B cell (primary cell): Measurements from ENCODE around the gene XG. TPM values are rescaled to one million over a fixed set of nuclear protein-coding genes. Genes with fewer than 3 reads are reported as not detected.

Experiments used
- ATAC-seq: fragments of 200-7000 bp; cut with Tn5 transposase; one replicate; pipeline ENCODE4 v1.10.0; 2021; ENCODE audit warnings: low read depth, mild to moderate bottlenecking, moderate number of reproducible peaks, moderate library complexity
- CTCF ChIA-PET: fragments of 350-600 bp; sonication (Branson Sonifier 250); formaldehyde crosslinking; loops from one replicate; lab custom pipeline; 2021; ENCODE audit warnings: antibody characterized with exemption, inconsistent platforms; lab: Charles Lee
- POLR2A ChIA-PET: fragments of 350-600 bp; sonication (Branson Sonifier 250); formaldehyde crosslinking; loops from one replicate; lab custom pipeline; 2021; ENCODE audit warnings: antibody characterized with exemption; lab: Charles Lee
- DNase-seq: peaks from one replicate; pipeline ENCODE4 v3.0.0; 2013
- H2AFZ ChIP-seq: 2 replicates; pipeline ENCODE4 v1.6.1; 2012; ENCODE audit warnings: mild to moderate bottlenecking, low read depth, low read length; ENCODE audit not compliant: insufficient read depth, poor library complexity, severe bottlenecking
- H3K27ac ChIP-seq, 2 donors: 1 replicate in 1 of 2; 2 replicates in 1 of 2; pipeline ENCODE4 v1.5.1; 2012 to 2013; ENCODE audit warnings: low read length in 2 of 2, mild to moderate bottlenecking in 2 of 2, moderate library complexity in 1 of 2
- H3K27me3 ChIP-seq, 4 experiments: fragments of 200-600 bp in 1 of 4; sonication (generic) in 1 of 4; replicated peaks in 1 of 4; 1 replicate in 2 of 4; 2 replicates in 2 of 4; pipeline versions ENCODE4 v1.6.1 to v1.7.0; 2013 to 2016; ENCODE audit warnings: low read length in 3 of 4, mild to moderate bottlenecking in 2 of 4, mixed read lengths in 1 of 4, moderate library complexity in 1 of 4; ENCODE audit not compliant: insufficient read depth in 4 of 4, control insufficient read depth in 3 of 4; ENCODE audit errors: control extremely low read depth in 1 of 4
- H3K36me3 ChIP-seq, 2 experiments: replicated peaks in 1 of 2; 1 replicate in 1 of 2; 2 replicates in 1 of 2; pipeline versions ENCODE4 v1.6.1 to v1.7.1; 2013; ENCODE audit warnings: low read length in 1 of 2; ENCODE audit not compliant: insufficient read depth in 2 of 2, control insufficient read depth in 1 of 2; ENCODE audit errors: control extremely low read depth in 1 of 2, extremely low read depth in 1 of 2
- H3K4me1 ChIP-seq, 2 donors: fragments of 200-600 bp in 1 of 2; sonication (generic) in 1 of 2; 1 replicate in 1 of 2; 2 replicates in 1 of 2; pipeline versions ENCODE4 v1.5.1 to v1.6.1; 2013 to 2017; ENCODE audit warnings: low read length in 2 of 2; ENCODE audit not compliant: control insufficient read depth in 2 of 2, insufficient read depth in 2 of 2
- H3K4me2 ChIP-seq: replicated peaks from 2 replicates; pipeline ENCODE3; 2012; ENCODE audit warnings: mild to moderate bottlenecking, low read depth, low read length; ENCODE audit not compliant: poor library complexity, severe bottlenecking
- H3K4me3 ChIP-seq, 5 experiments: fragments of 200-600 bp in 1 of 5; sonication (generic) in 1 of 5; 1 replicate in 3 of 5; 2 replicates in 2 of 5; pipeline versions ENCODE4 v1.5.1 to v1.7.0; 2011 to 2016; ENCODE audit warnings: low read length in 4 of 5, mild to moderate bottlenecking in 4 of 5, low read depth in 2 of 5, control low read depth in 1 of 5, moderate library complexity in 1 of 5; ENCODE audit not compliant: insufficient read depth in 1 of 5; ENCODE audit errors: control extremely low read depth in 1 of 5, extremely low read depth in 1 of 5
- H3K79me2 ChIP-seq: fragments of 200-600 bp; sonication (generic); one replicate; pipeline ENCODE4 v1.6.0; 2016; ENCODE audit warnings: low read length; ENCODE audit not compliant: control insufficient read depth, insufficient read depth
- H3K9ac ChIP-seq: fragments of 200-600 bp; sonication (generic); 2 replicates; pipeline ENCODE4 v1.6.1; 2017; ENCODE audit warnings: mild to moderate bottlenecking, low read length, moderate library complexity
- H3K9me3 ChIP-seq, 3 donors: one replicate each; pipeline versions ENCODE4 v1.6.1 to v1.7.1; 2013; ENCODE audit warnings: low read length in 2 of 3; ENCODE audit not compliant: control insufficient read depth in 2 of 3, insufficient read depth in 1 of 3; ENCODE audit errors: control extremely low read depth in 1 of 3
- H4K20me1 ChIP-seq: 2 replicates; pipeline ENCODE4 v1.6.0; 2012; ENCODE audit warnings: mild to moderate bottlenecking, low read length; ENCODE audit not compliant: insufficient read depth, control insufficient read depth, poor library complexity, severe bottlenecking
- H3K27ac Mint-ChIP-seq: one replicate; pipeline ENCODE4 v1.8.0; 2021; ENCODE audit warnings: mixed read lengths
- H3K27me3 Mint-ChIP-seq: one replicate; pipeline ENCODE4 v1.8.0; 2021; ENCODE audit warnings: mixed read lengths
- H3K4me1 Mint-ChIP-seq: one replicate; pipeline ENCODE4 v1.8.0; 2021; ENCODE audit warnings: mixed read lengths
- H3K4me3 Mint-ChIP-seq: one replicate; pipeline ENCODE4 v1.8.0; 2021; ENCODE audit warnings: mixed read lengths
- H3K9me3 Mint-ChIP-seq: one replicate; pipeline ENCODE4 v1.8.0; 2022; ENCODE audit warnings: mixed read lengths; ENCODE audit not compliant: insufficient read depth
- EZH2 ChIP-seq: IDR thresholded peaks from 2 replicates; pipeline ENCODE4 v1.6.1; 2012; ENCODE audit warnings: borderline replicate concordance, low read depth, mild to moderate bottlenecking, moderate library complexity, low read length; ENCODE audit not compliant: insufficient read depth, poor library complexity, severe bottlenecking
- WGBS: methylation state at CpG from one replicate; pipeline ENCODE4 v1.1.5; 2013; ENCODE audit warnings: missing lambda C conversion rate; ENCODE audit not compliant: insufficient coverage; 5-methylcytosine and 5-hydroxymethylcytosine counted together
- intact Hi-C: fragments of 100-400 bp; cut with micrococcal nuclease; formaldehyde crosslinking; loops from one replicate; pipeline ENCODE4 v1.10.0; 2022
- polyA plus RNA-seq: library from polyadenylated mRNA; depleted of rRNA; stranded (reverse); fragments of >200 nt; gene quantifications from 2 replicates; pipeline ENCODE4 v1.2.3, GENCODE V29; 2012
- total RNA-seq, 2 donors: library from RNA; stranded (reverse); fragments of 120-200 nt in 1 of 2; gene quantifications; 1 replicate in 1 of 2; 2 replicates in 1 of 2; pipeline versions ENCODE4 v1.2.3 to v1.2.4, GENCODE V29; 2013 to 2022
- TF ChIP-seq, protein P1 (sequence below): fragments of 200-600 bp; IDR thresholded peaks from one replicate; pipeline ENCODE4 v1.8.0; 2022; ENCODE audit warnings: antibody characterized with exemption, mild to moderate bottlenecking

Gene XG
- total and polyA plus RNA-seq, 2 donors (not counting 1 experiment from before 2014, with no cell fraction given) = 0.03 TPM; not detected in 1

GRCh38 chrX:2862404-2862803 lies 110.6 kb downstream of the XG start:
- Histone ChIP-seq H3K79me2 (no peaks in the 10 kb centered on the region), H3K27me3 (no peaks in the 10 kb centered on the region), H3K9me3 (no peaks in the 10 kb centered on the region), H3K27ac (no peak overlapping the region), H3K36me3 (no peaks in the 10 kb centered on the region), H3K4me2 (no peak overlapping the region), H4K20me1 (no peaks in the 10 kb centered on the region), H2AFZ (no peak overlapping the region), H3K9ac (no peak overlapping the region), H3K4me3 (no peak overlapping the region), H3K4me1 (no peaks in the 10 kb centered on the region)
- Mint-ChIP-seq H3K4me1 (no peaks in the 10 kb centered on the region), H3K27me3 (peaks cover 3% of the 10 kb centered on the region), H3K9me3 (no peaks in the 10 kb centered on the region), H3K27ac (no peak overlapping the region), H3K4me3 (no peak overlapping the region)
- no peak for ATAC-seq
- intact Hi-C loops = no loop called here
- no peak for TF ChIP-seq EZH2
- ChIA-PET POLR2A (no interaction called here), CTCF (interaction anchor here (0.6 kb wide), 1 partner anchor 13 kb away, joined by 3 read pairs; no protein-coding TSS in a partner anchor)
- 92% methylated on average over 4 of the region's 9 CpGs for WGBS
- no peak for DNase-seq

GRCh38 chrX:2863646-2864045 lies 111.8 kb downstream of the XG start:
- intact Hi-C loops = no loop called here
- H3K4me2 ChIP-seq = no peak overlapping the region
- no peak overlapping the region for H2AFZ ChIP-seq
- H3K79me2 ChIP-seq = no peaks in the 10 kb centered on the region
- no peaks in the 10 kb centered on the region for H3K36me3 ChIP-seq
- TF ChIP-seq, protein P1, sequence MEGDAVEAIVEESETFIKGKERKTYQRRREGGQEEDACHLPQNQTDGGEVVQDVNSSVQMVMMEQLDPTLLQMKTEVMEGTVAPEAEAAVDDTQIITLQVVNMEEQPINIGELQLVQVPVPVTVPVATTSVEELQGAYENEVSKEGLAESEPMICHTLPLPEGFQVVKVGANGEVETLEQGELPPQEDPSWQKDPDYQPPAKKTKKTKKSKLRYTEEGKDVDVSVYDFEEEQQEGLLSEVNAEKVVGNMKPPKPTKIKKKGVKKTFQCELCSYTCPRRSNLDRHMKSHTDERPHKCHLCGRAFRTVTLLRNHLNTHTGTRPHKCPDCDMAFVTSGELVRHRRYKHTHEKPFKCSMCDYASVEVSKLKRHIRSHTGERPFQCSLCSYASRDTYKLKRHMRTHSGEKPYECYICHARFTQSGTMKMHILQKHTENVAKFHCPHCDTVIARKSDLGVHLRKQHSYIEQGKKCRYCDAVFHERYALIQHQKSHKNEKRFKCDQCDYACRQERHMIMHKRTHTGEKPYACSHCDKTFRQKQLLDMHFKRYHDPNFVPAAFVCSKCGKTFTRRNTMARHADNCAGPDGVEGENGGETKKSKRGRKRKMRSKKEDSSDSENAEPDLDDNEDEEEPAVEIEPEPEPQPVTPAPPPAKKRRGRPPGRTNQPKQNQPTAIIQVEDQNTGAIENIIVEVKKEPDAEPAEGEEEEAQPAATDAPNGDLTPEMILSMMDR = no peak
- TF ChIP-seq EZH2 = no peak
- Mint-ChIP-seq H3K27ac (no peak overlapping the region), H3K27me3 (peaks cover 3% of the 10 kb centered on the region), H3K4me3 (no peak overlapping the region), H3K4me1 (no peaks in the 10 kb centered on the region), H3K9me3 (no peaks in the 10 kb centered on the region)
- WGBS = 86% methylated on average over 4 of the region's 6 CpGs
- no peak overlapping the region for H3K27ac ChIP-seq
- no peak overlapping the region for H3K9ac ChIP-seq
- DNase-seq = no peak
- no peaks in the 10 kb centered on the region for H4K20me1 ChIP-seq
- no peak for ATAC-seq
- POLR2A ChIA-PET = no interaction called here
- no peaks in the 10 kb centered on the region for H3K9me3 ChIP-seq
- no peak overlapping the region for H3K4me3 ChIP-seq
- H3K27me3 ChIP-seq = no peaks in the 10 kb centered on the region
- CTCF ChIA-PET = no interaction called here
- no peaks in the 10 kb centered on the region for H3K4me1 ChIP-seq

Other genes starting within 250 kb of the XG start
- gene CD99, start 60.7 kb upstream of the XG start, total RNA-seq = 133 TPM in 2 replicates
- gene CD99, start 60.7 kb upstream of the XG start, polyA plus RNA-seq = 50.6 and 70.7 TPM in 2 replicates
- gene GYG2, start 76.9 kb downstream of the XG start, total RNA-seq = not detected in 2 replicates
- not detected in 2 replicates for gene GYG2, start 76.9 kb downstream of the XG start, polyA plus RNA-seq
- gene ARSD, start 177.3 kb downstream of the XG start, total RNA-seq = 10.9 and 13.3 TPM in 2 replicates
- 2.7 and 3.2 TPM in 2 replicates for gene ARSD, start 177.3 kb downstream of the XG start, polyA plus RNA-seq